Transverse colon (tissue), 4 donors: ENCODE results near the gene KBTBD3. TPM values are rescaled to one million over a fixed set of nuclear protein-coding genes. Genes with fewer than 3 reads are reported as not detected.

ENCODE experiments used
- DNase-seq: peaks from one replicate; pipeline ENCODE4 v3.0.0-alpha.2; 2019
- H3K27ac ChIP-seq, 4 donors: fragments of 200-600 bp; sonication (generic); 2 replicates each; pipeline ENCODE4 v1.5.1; 2016 to 2018; ENCODE audit warnings: inconsistent platforms in 4 of 4
- H3K27me3 ChIP-seq: fragments of 200-600 bp; sonication (generic); 2 replicates; pipeline ENCODE4 v1.5.1; 2017; ENCODE audit warnings: inconsistent platforms
- H3K36me3 ChIP-seq, 4 donors: fragments of 200-600 bp; sonication (generic); 2 replicates each; pipeline ENCODE4 v1.5.1; 2017 to 2019; ENCODE audit warnings: inconsistent platforms in 4 of 4
- H3K4me1 ChIP-seq, 4 donors: fragments of 200-600 bp; sonication (generic); 2 replicates each; pipeline ENCODE4 v1.5.1; 2017 to 2020; ENCODE audit warnings: inconsistent platforms in 4 of 4
- H3K4me3 ChIP-seq, 4 donors: fragments of 200-600 bp; sonication (generic); 1 replicate in 1 of 4; 2 replicates in 3 of 4; pipeline versions ENCODE4 v1.5.1 to v1.6.1; 2017 to 2019; ENCODE audit warnings: inconsistent platforms in 4 of 4
- H3K9me3 ChIP-seq, 2 donors: fragments of 200-600 bp; sonication (generic); 2 replicates each; pipeline ENCODE4 v1.5.1; 2017 to 2019; ENCODE audit warnings: inconsistent platforms in 2 of 2
- EP300 ChIP-seq: sonication (generic); formaldehyde crosslinking; IDR thresholded peaks from one replicate; pipeline ENCODE4 v1.6.1; 2017; ENCODE audit warnings: antibody characterized with exemption, low read depth
- POLR2A ChIP-seq: fragments of 450-650 bp; IDR thresholded peaks from one replicate; pipeline ENCODE4 v1.6.1; 2016; ENCODE audit warnings: antibody characterized with exemption, mild to moderate bottlenecking, moderate library complexity
- POLR2AphosphoS5 ChIP-seq, 3 donors: sonication (generic); formaldehyde crosslinking; IDR thresholded peaks; one replicate each; pipeline ENCODE4 v1.6.1; 2016; ENCODE audit warnings: antibody characterized with exemption in 3 of 3
- WGBS, 2 donors: methylation state at CpG; one replicate each; pipeline ENCODE4 v1.1.5; 2018; ENCODE audit warnings: low coverage in 1 of 2; 5-methylcytosine and 5-hydroxymethylcytosine counted together
- in situ Hi-C, 4 donors: fragments of 200-750 bp; cut with MboI; loops; one replicate each; pipeline versions ENCODE4 v1.15.0 to v1.15.1; 2017; ENCODE audit warnings: low sequenced_read_pairs in 3 of 4, low pct_ligation_motif_present in 1 of 4, low pct_unique_long_range_greater_than_20kb in 1 of 4
- intact Hi-C: fragments of 100-400 bp; cut with DNase I; formaldehyde crosslinking; loops from one replicate; pipeline ENCODE4 v1.15.1; 2023; ENCODE audit warnings: low total_unique reads
- total RNA-seq, 4 donors: library from RNA; depleted of rRNA; stranded (reverse); fragments of >200 nt; gene quantifications; one replicate each; pipeline ENCODE4 v1.1.0, GENCODE V29; 2016
- TF ChIP-seq, protein P1 (sequence below), 5 experiments: fragments of 200-600 bp in 3 of 5; fragments of 450-650 bp in 2 of 5; sonication (generic) in 3 of 5; IDR thresholded peaks; 1 replicate in 2 of 5; 2 replicates in 3 of 5; pipeline ENCODE4 v1.5.1; 2016 to 2017; ENCODE audit warnings: antibody characterized with exemption in 5 of 5, inconsistent platforms in 3 of 5, mild to moderate bottlenecking in 2 of 5, moderate library complexity in 1 of 5

Gene KBTBD3, protein sequence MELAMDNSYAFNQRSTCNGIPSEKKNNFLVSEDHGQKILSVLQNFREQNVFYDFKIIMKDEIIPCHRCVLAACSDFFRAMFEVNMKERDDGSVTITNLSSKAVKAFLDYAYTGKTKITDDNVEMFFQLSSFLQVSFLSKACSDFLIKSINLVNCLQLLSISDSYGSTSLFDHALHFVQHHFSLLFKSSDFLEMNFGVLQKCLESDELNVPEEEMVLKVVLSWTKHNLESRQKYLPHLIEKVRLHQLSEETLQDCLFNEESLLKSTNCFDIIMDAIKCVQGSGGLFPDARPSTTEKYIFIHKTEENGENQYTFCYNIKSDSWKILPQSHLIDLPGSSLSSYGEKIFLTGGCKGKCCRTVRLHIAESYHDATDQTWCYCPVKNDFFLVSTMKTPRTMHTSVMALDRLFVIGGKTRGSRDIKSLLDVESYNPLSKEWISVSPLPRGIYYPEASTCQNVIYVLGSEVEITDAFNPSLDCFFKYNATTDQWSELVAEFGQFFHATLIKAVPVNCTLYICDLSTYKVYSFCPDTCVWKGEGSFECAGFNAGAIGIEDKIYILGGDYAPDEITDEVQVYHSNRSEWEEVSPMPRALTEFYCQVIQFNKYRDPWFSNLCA
- total RNA-seq, result 10 to 100 TPM in 1 of 4 donors, 1 to 10 TPM in 3; 3.6 to 10.5 (median 7.9) TPM

DNA sequence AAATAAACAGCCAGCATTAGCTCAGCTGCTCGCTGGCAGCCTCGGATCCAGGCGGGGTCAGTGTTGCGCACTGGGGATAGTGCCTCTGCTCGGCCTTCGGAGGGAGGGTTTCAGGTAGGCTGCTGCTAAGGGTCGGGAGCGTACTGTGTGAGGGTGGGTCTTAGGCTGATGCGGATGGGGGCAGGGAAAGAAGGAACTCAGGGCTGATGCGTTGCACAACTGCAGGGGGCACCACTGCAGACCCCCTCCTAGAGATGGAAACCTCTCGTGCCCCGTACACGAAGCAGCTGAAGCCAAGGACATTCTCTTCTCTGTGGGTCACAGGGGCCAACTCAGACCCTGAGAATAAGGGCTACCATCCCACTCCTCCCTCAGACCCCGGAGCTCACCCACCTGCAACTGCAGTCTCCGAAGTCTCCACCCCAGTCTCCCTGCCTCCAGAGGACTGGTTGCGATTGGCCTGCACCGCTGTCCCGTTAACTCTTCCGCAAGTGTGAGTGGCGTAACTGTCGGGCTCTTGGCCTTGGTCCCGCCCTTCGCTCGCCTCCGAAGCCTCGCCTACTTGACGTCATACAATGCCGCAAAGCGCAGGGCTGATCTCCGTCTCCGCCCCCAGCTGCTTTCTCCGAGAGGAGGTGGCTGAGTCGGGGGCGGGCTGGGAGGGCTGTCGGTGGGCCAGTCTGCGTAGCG lies at the start of gene KBTBD3:
Gene KBTBD3, minus strand, starts transcription at position 429 of the 690 bp plus-strand sequence. CDS start 18,250 bp downstream, outside the sequence.
- TF ChIP-seq, protein P1, sequence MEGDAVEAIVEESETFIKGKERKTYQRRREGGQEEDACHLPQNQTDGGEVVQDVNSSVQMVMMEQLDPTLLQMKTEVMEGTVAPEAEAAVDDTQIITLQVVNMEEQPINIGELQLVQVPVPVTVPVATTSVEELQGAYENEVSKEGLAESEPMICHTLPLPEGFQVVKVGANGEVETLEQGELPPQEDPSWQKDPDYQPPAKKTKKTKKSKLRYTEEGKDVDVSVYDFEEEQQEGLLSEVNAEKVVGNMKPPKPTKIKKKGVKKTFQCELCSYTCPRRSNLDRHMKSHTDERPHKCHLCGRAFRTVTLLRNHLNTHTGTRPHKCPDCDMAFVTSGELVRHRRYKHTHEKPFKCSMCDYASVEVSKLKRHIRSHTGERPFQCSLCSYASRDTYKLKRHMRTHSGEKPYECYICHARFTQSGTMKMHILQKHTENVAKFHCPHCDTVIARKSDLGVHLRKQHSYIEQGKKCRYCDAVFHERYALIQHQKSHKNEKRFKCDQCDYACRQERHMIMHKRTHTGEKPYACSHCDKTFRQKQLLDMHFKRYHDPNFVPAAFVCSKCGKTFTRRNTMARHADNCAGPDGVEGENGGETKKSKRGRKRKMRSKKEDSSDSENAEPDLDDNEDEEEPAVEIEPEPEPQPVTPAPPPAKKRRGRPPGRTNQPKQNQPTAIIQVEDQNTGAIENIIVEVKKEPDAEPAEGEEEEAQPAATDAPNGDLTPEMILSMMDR (IDR thresholded peaks at IDR 0.05), result peak in 3 of 5 experiments; percentile 23 to 48 (median 26)
- peak; percentile 92 for TF ChIP-seq POLR2A
- peak; percentile 90 to 93 (median 93) for TF ChIP-seq POLR2AphosphoS5 (IDR thresholded peaks at IDR 0.05)
- peak; percentile 6 for TF ChIP-seq EP300
- H3K4me1 ChIP-seq, result peaks cover 0 to 47% (median 20%) of the 10 kb centered on the region in 4 donors
- H3K4me3 ChIP-seq, result peak within 1 kb of the TSS; percentile 59 to 91 (median 70)
- WGBS, 2 donors, result 1% methylated on average over 31 of the region's 37 CpGs; no CpG with 5 or more reads in 1 of the 2 donors
- H3K9me3 ChIP-seq, result no peaks in the 10 kb centered on the region
- no peaks in the 10 kb centered on the region for H3K27me3 ChIP-seq
- H3K36me3 ChIP-seq, result peaks cover 0 to 16% (median 1%) of the 10 kb centered on the region in 4 donors
- H3K27ac ChIP-seq, result peak within 1 kb of the TSS; percentile 89 to 98 (median 94)
- peak; percentile 99 for DNase-seq
- in situ Hi-C loops, result no loop called here
- intact Hi-C loops, result no loop called here

DNA sequence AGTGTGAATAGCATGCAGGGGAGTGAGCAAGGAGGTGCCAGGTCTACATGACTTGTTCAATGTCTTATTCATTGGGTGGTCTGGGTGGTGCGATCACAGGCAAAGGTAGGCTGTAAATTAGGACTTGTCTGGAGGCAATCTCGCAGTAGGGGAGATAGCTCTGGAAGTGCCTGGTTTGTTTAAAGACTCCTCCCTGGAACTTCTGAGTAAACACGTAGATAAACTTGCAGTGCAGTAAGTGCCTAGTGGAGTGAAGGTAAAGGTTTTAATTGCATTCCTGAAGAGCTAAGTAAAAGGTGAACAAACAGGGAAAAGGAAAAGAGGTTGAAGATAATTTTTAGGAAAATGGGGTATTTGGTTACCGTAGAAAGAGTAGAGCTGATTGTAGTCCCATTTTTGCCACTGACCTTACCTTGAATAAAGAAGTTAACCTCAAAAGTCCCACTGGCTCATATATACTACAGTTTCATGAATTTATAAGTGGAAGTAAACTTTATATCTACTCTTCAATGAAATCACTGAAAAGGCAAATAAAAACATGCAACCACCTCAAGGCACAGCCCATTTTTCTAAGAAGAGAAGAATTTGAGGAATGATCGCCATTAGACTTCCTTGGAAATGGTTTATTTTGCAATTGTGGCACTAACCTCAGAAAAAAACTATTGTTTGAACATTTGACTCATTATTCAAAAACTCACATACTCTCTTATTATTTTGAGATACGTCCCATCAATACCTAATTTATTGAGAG lies 44.6 kb upstream of the KBTBD3 start:
- in situ Hi-C loops, result no loop called here
- H3K9me3 ChIP-seq, result no peaks in the 10 kb centered on the region
- no peak overlapping the region for H3K4me3 ChIP-seq
- TF ChIP-seq POLR2A, result no peak
- no peak for TF ChIP-seq POLR2AphosphoS5 (IDR thresholded peaks at IDR 0.05)
- TF ChIP-seq EP300, result no peak
- TF ChIP-seq, protein P1 (IDR thresholded peaks at IDR 0.05), result no peak
- intact Hi-C loops, result no loop called here
- no peaks in the 10 kb centered on the region for H3K4me1 ChIP-seq
- no peaks in the 10 kb centered on the region for H3K27me3 ChIP-seq
- 46 to 56% methylated on average over 6 of the region's 6 CpGs for WGBS, 2 donors
- H3K27ac ChIP-seq, result no peak overlapping the region
- H3K36me3 ChIP-seq, result no peaks in the 10 kb centered on the region
- no peak for DNase-seq

DNA sequence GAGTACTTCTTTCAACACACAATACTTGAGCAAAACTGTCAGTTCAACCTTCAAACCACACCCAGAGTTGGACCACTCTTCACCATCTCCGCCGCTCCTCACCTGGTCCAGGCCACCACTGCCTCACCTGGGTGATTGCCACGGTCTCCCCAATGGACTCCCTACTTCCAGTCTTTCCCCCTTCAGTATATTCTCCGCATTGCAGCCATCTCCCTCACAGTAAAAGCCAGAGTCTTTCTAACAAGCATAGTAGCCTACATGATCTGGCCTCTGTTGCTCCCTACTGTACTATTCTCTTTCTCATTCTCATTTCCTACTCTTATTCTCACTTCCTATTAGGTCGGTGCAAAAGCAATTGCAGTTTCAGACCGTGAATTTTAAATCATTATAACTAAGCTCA lies 28.8 kb upstream of the KBTBD3 start:
- in situ Hi-C loops (no loop called here), intact Hi-C loops (no loop called here)
- no peak overlapping the region for H3K27ac ChIP-seq
- H3K36me3 ChIP-seq, result no peaks in the 10 kb centered on the region
- TF ChIP-seq POLR2A, result no peak
- no peak for TF ChIP-seq EP300
- TF ChIP-seq, protein P1 (IDR thresholded peaks at IDR 0.05), result no peak
- TF ChIP-seq POLR2AphosphoS5 (IDR thresholded peaks at IDR 0.05), result no peak
- 87% methylated on average over 4 to 6 of the region's 6 CpGs for WGBS, 2 donors
- no peaks in the 10 kb centered on the region for H3K4me1 ChIP-seq
- H3K4me3 ChIP-seq, result no peak overlapping the region
- no peaks in the 10 kb centered on the region for H3K27me3 ChIP-seq
- DNase-seq, result no peak
- no peaks in the 10 kb centered on the region for H3K9me3 ChIP-seq
